Measurements from ENCODE around the gene NFKBIE. TPM values are rescaled to one million over a fixed set of nuclear protein-coding genes. Genes with fewer than 3 reads are reported as not detected.

NFKBIE gene
- total RNA-seq, 1 donor from 2014 or later, result 29.0 TPM

- Mint-ChIP-seq H3K4me1 (ENCODE audit: low read depth) (peaks cover 23% of the 10 kb centered on the region), H3K27me3 (ENCODE audit: insufficient read depth) (no peaks in the 10 kb centered on the region), H3K9me3 (no peaks in the 10 kb centered on the region)
Observed at GRCh38 chr6:44227148-44227793, 38.1 kb downstream of the NFKBIE start.

GRCh38 chr6:44226368-44227147 is 38.8 kb downstream of the NFKBIE start:
- Mint-ChIP-seq H3K27ac (no peak overlapping the region), H3K9me3 (no peaks in the 10 kb centered on the region), H3K4me3 (no peak overlapping the region), H3K36me3 (ENCODE audit: low read depth) (peaks cover 10% of the 10 kb centered on the region), H3K27me3 (ENCODE audit: insufficient read depth) (no peaks in the 10 kb centered on the region), H3K4me1 (ENCODE audit: low read depth) (peaks cover 31% of the 10 kb centered on the region)
- intact Hi-C loops (cut with micrococcal nuclease), result no loop called here
- no peak for DNase-seq (ENCODE audit: low spot score)

More at GRCh38 chr6:44227148-44227793, 38.1 kb downstream of the NFKBIE start:
- Mint-ChIP-seq H3K36me3 (ENCODE audit: low read depth) (peaks cover 10% of the 10 kb centered on the region), H3K27ac (no peak overlapping the region), H3K4me3 (no peak overlapping the region)
- intact Hi-C loops (cut with micrococcal nuclease), result no loop called here
- DNase-seq (ENCODE audit: low spot score), result no peak

DNA sequence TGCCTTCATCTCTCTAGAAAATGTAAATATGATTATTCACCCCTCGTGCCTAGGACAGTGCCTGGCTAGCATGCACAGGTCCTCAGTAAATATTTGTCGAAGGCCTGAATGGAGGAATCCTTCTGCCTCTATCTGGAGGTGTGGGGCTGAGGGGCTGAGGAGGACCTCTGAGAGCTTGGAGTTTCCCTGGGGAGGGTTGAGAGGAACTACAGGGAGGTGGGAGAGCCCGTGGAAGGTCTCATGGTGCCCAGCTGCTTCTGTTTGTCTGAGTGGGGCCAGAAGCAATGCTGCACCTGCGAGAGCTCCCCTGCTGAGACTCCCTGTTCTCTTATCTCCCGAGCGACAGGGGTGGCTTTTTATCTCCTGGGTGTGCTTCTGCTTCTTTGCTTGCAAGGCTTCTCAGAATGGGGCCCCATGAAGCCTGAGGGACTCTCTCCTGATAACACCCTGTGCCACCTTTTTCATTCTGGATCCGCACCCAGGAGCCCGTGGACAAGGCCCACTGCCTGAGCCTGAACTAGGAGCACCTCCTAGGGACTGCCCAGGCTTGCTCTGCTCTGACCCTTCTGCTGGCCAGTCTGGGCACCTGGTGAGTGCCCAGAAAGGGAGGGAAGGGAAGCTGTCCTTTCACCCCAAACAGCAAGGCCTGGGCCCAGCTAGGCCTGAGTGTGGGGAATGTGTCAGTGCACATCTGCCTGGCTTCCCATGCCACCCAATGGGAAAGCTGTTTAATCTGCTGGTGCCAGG is 39.6 kb downstream of the NFKBIE start:
- intact Hi-C loops (cut with micrococcal nuclease), result no loop called here
- peaks cover 7% of the 10 kb centered on the region for H3K36me3 Mint-ChIP-seq (ENCODE audit: low read depth)
- H3K9me3 Mint-ChIP-seq, result no peaks in the 10 kb centered on the region
- H3K4me1 Mint-ChIP-seq (ENCODE audit: low read depth), result peaks cover 36% of the 10 kb centered on the region
- peak overlapping the region; percentile 64 for H3K4me3 Mint-ChIP-seq
- DNase-seq (ENCODE audit: low spot score), result no peak
- H3K27me3 Mint-ChIP-seq (ENCODE audit: insufficient read depth), result no peaks in the 10 kb centered on the region
- H3K27ac Mint-ChIP-seq, result no peak overlapping the region

DNA sequence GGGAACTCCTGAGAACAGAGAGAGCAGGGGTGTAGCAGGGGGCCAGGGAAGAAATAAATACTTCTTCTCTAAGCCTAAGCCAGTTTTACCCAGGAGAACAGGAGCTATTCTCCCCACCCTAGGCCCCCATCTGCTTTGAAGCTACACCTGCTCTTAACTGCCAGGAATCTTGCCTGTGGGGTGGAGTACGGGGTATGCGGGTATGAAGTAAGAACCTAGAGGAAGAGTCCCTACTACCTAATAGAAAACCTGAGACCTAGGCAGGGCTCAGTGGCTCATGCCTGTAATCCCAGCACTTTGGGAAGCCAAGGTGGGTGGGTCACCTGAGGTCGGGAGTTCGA is 40.4 kb downstream of the NFKBIE start:
- DNase-seq (ENCODE audit: low spot score), result no peak
- no peak overlapping the region for H3K27ac Mint-ChIP-seq
- peaks cover 36% of the 10 kb centered on the region for H3K4me1 Mint-ChIP-seq (ENCODE audit: low read depth)
- H3K4me3 Mint-ChIP-seq, result peak overlapping the region; percentile 89
- intact Hi-C loops (cut with micrococcal nuclease), result loop anchor here (1.0 to 5.0 kb wide), 4 partner anchors 21 to 453 kb away; partner anchors contain the start of gene VEGFA
- no peaks in the 10 kb centered on the region for H3K27me3 Mint-ChIP-seq (ENCODE audit: insufficient read depth)
- no peaks in the 10 kb centered on the region for H3K9me3 Mint-ChIP-seq
- peaks cover 2% of the 10 kb centered on the region for H3K36me3 Mint-ChIP-seq (ENCODE audit: low read depth)

DNA sequence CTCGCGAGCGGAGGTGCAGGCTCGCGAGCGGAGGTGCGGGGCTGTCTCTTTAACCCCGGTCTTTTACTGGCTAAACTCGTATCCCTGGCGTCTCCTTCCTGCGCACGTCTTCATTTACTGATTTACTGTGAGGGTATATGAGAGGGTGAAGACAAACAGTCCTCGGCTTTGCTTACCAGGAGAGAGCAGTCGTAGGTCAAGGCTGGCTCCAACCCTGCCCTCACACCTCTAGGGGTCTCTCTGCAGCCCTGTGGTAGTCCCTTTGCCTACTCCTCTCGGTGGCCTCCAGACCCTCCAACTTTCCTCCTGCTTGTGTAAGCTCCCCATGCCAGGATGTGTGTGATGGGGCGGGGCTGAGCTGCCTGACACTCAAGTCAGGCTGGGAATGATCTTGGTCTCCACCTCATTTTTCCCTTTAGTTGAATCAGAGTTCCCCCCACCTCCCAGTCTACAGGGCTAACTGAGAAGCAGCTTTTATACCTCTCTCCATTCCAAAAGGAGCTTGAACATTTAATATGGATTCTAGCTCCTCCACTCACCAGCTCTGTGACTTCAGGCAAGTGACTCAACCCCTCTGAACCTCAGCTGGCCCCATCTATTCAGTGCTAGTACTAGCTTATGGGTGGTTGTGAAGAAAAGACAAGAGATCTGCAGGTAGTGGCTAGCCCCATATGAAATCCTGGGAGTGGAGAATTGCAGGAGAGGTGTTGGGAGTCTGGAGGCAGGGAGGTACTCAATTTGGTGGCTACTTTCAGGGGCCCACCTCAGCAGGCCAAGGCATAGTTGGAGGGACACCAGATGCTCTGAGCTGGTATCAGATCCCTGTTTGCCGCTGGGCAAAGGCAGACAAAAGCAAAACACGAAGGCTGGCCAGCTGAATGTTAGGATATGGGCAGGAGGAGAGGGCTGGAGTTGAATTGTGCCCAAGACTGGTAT is 41.1 kb downstream of the NFKBIE start:
- intact Hi-C loops (cut with micrococcal nuclease), result loop anchor here (1.0 to 5.0 kb wide), 4 partner anchors 22 to 452 kb away; partner anchors contain the start of gene VEGFA
- Mint-ChIP-seq H3K27ac (peak overlapping the region; percentile 83), H3K9me3 (no peaks in the 10 kb centered on the region), H3K4me1 (ENCODE audit: low read depth) (peaks cover 36% of the 10 kb centered on the region), H3K4me3 (peak overlapping the region; percentile 89), H3K36me3 (ENCODE audit: low read depth) (peaks cover 2% of the 10 kb centered on the region), H3K27me3 (ENCODE audit: insufficient read depth) (no peaks in the 10 kb centered on the region)
- no peak for DNase-seq (ENCODE audit: low spot score)

- DNase-seq (ENCODE audit: low spot score), result peak; percentile 78
- Mint-ChIP-seq H3K27ac (peak within 1 kb of the TSS; percentile 83), H3K27me3 (ENCODE audit: insufficient read depth) (no peaks in the 10 kb centered on the region), H3K36me3 (ENCODE audit: low read depth) (peaks cover 2% of the 10 kb centered on the region), H3K9me3 (no peaks in the 10 kb centered on the region), H3K4me1 (ENCODE audit: low read depth) (peaks cover 38% of the 10 kb centered on the region), H3K4me3 (peak within 1 kb of the TSS; percentile 89)
- intact Hi-C loops (cut with micrococcal nuclease), result loop anchor here (1.0 to 5.0 kb wide), 6 partner anchors 14 to 451 kb away; partner anchors contain the start of gene VEGFA
Observed at GRCh38 chr6:44223319-44224028, 41.9 kb downstream of the NFKBIE start, which contains the start of gene SLC29A1. Gene SLC29A1, plus strand, starts transcription at chr6:44223595. Its CDS starts 3,719 bp downstream, at chr6:44227314.

- H3K27ac Mint-ChIP-seq, result peak overlapping the region; percentile 73
- peaks cover 2% of the 10 kb centered on the region for H3K36me3 Mint-ChIP-seq (ENCODE audit: low read depth)
- peak overlapping the region; percentile 83 for H3K4me3 Mint-ChIP-seq
- H3K9me3 Mint-ChIP-seq, result no peaks in the 10 kb centered on the region
- no peak for DNase-seq (ENCODE audit: low spot score)
- peaks cover 43% of the 10 kb centered on the region for H3K4me1 Mint-ChIP-seq (ENCODE audit: low read depth)
- peaks cover 5% of the 10 kb centered on the region for H3K27me3 Mint-ChIP-seq (ENCODE audit: insufficient read depth)
- intact Hi-C loops (cut with micrococcal nuclease), result loop anchor here (1.0 to 5.0 kb wide), 3 partner anchors 15 to 450 kb away; partner anchors contain the start of gene VEGFA
Observed at GRCh38 chr6:44222486-44223318, 42.6 kb downstream of the NFKBIE start.

DNA sequence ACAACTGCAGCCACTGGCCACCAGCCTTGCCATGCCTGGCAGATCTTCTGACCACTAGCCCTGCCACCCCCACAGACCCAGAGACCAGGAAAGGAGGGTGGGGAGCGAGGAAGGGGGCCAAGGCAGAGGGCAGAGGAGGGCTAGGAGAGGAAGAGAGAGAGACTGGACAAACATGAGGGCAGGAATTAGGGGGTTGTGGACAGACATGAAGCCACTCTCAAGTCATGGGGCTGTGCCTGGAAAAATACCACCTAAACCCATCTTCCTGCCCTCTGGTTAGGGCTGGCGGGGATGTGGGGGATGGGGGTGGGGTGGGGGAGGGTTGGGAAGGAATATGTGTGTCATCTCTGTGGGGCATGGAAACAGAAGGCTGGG is 43.4 kb downstream of the NFKBIE start:
- intact Hi-C loops (cut with micrococcal nuclease), result loop anchor here (5.0 kb wide), 1 partner anchor 450 kb away; the partner anchor contains the start of gene VEGFA
- Mint-ChIP-seq H3K4me1 (ENCODE audit: low read depth) (peaks cover 43% of the 10 kb centered on the region), H3K4me3 (peak overlapping the region; percentile 83), H3K27ac (peak overlapping the region; percentile 52), H3K9me3 (no peaks in the 10 kb centered on the region), H3K36me3 (ENCODE audit: low read depth) (peaks cover 2% of the 10 kb centered on the region), H3K27me3 (ENCODE audit: insufficient read depth) (peaks cover 8% of the 10 kb centered on the region)
- no peak for DNase-seq (ENCODE audit: low spot score)

DNA sequence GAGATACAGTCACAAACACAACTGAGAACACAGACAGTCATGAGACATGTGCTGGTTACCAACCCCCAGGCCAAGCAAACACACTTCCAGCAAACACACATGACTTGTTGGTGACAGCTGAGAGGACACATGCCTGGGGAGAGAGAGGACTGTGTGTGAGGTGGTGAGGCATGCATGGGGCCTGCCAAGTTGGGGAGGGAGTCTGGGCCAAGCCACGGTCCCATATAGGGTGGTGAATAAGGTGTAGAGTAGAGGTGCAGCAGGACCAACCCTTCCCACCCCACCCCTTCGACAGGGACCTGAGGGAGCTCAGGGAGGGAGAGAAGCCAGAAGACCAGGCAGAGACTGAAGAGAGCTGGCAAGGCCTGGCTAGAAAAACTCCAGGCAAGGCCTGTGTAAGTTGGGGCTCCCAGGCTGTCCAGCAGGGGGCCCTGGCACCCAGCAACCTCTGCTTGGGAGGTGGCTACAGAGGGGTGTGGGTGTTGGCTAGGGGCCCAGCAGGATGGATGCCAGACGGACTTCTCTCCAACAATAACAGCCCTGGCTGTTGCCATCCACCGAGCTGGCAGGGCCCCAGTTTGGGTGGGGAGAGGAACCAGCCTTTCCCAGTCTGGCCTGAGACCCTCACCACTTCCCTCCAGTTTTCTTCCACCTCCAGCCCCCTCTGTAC is 43.9 kb downstream of the NFKBIE start:
- intact Hi-C loops (cut with micrococcal nuclease), result loop anchor here (5.0 kb wide), 1 partner anchor 449 kb away; the partner anchor contains the start of gene VEGFA
- Mint-ChIP-seq H3K27ac (peak overlapping the region; percentile 52), H3K27me3 (ENCODE audit: insufficient read depth) (peaks cover 11% of the 10 kb centered on the region), H3K4me1 (ENCODE audit: low read depth) (peaks cover 43% of the 10 kb centered on the region), H3K9me3 (no peaks in the 10 kb centered on the region), H3K36me3 (ENCODE audit: low read depth) (peaks cover 2% of the 10 kb centered on the region), H3K4me3 (no peak overlapping the region)
- peak; percentile 68 for DNase-seq (ENCODE audit: low spot score)

DNA sequence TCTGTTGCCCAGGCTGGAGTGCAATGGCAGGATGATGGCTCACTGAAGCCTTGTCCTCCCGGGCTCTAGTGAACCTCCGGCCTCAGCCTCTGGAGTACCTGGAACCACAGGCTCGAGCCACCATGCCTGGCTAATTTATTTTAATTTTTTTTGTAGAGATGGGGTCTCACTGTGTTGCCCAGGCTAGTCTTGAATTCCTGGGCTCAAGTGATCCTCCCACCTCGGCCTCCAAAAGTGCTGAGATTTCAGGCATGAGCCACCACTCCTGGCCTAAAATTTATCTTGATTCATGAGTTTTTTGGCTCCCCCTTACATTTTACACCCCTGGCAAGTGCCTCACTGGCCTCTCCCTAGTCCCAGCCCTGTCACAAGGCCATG is 44.4 kb downstream of the NFKBIE start:
- H3K4me3 Mint-ChIP-seq, result no peak overlapping the region
- no peak for DNase-seq (ENCODE audit: low spot score)
- peaks cover 11% of the 10 kb centered on the region for H3K27me3 Mint-ChIP-seq (ENCODE audit: insufficient read depth)
- peak overlapping the region; percentile 49 for H3K27ac Mint-ChIP-seq
- H3K4me1 Mint-ChIP-seq (ENCODE audit: low read depth), result peaks cover 43% of the 10 kb centered on the region
- no peaks in the 10 kb centered on the region for H3K9me3 Mint-ChIP-seq
- intact Hi-C loops (cut with micrococcal nuclease), result loop anchor here (5.0 kb wide), 1 partner anchor 449 kb away; the partner anchor contains the start of gene VEGFA
- peaks cover 2% of the 10 kb centered on the region for H3K36me3 Mint-ChIP-seq (ENCODE audit: low read depth)
